Fibroblast of skin of right biceps (primary cell): ENCODE measurements around the gene ZDHHC3.
A peak's percentile ranks its signal among the peaks of the same experiment; 100 is the strongest.

Source experiments
- DNase-seq: peaks from one replicate; pipeline ENCODE4 v3.0.0-alpha.2; 2013

Gene ZDHHC3

GRCh38 chr3:44976002-44976815 lies at the start of gene ZDHHC3, which contains the start of gene EXOSC7:
Gene ZDHHC3 (minus strand): TSS chr3:44976174. CDS start chr3:44959436, 16,738 bp downstream.
Gene EXOSC7 (plus strand): TSS chr3:44976244. CDS start chr3:44976278, 34 bp downstream.
- peak; percentile 87 for DNase-seq

GRCh38 chr3:45024542-45025255 lies 48.7 kb upstream of the ZDHHC3 start:
- DNase-seq: no peak

- DNase-seq: no peak
These were observed 47.7 kb upstream of the ZDHHC3 start for GRCh38 chr3:45023675-45024074.

GRCh38 chr3:45021524-45022297 lies 45.7 kb upstream of the ZDHHC3 start:
- no peak for DNase-seq

- DNase-seq: no peak
These were observed 44.6 kb upstream of the ZDHHC3 start for GRCh38 chr3:45020534-45020933.

- DNase-seq: no peak
These were observed 41.8 kb upstream of the ZDHHC3 start for GRCh38 chr3:45017821-45018220.

GRCh38 chr3:45016916-45017315 lies 40.9 kb upstream of the ZDHHC3 start:
- DNase-seq: no peak

- DNase-seq: no peak
These were observed 36.6 kb upstream of the ZDHHC3 start for GRCh38 chr3:45012577-45012976.

GRCh38 chr3:45011756-45012508 lies 36.0 kb upstream of the ZDHHC3 start:
- peak; percentile 97 for DNase-seq

- peak; percentile 91 for DNase-seq
These were observed 34.9 kb upstream of the ZDHHC3 start for GRCh38 chr3:45010811-45011333.

GRCh38 chr3:45009868-45010267 lies 33.9 kb upstream of the ZDHHC3 start:
- no peak for DNase-seq

GRCh38 chr3:45008117-45008516 lies 32.1 kb upstream of the ZDHHC3 start:
- DNase-seq: peak; percentile 54

- DNase-seq: no peak
These were observed 31.1 kb upstream of the ZDHHC3 start for GRCh38 chr3:45007091-45007490.

GRCh38 chr3:45003859-45004258 lies 27.9 kb upstream of the ZDHHC3 start:
- DNase-seq: no peak

- DNase-seq: no peak
These were observed 27.4 kb upstream of the ZDHHC3 start for GRCh38 chr3:45003406-45003805.

GRCh38 chr3:45002720-45003119 lies 26.7 kb upstream of the ZDHHC3 start:
- DNase-seq: no peak

GRCh38 chr3:45002139-45002660 lies 26.2 kb upstream of the ZDHHC3 start:
- DNase-seq: no peak

GRCh38 chr3:45001738-45002137 lies 25.8 kb upstream of the ZDHHC3 start:
- DNase-seq: no peak

- no peak for DNase-seq
These were observed 24.8 kb upstream of the ZDHHC3 start for GRCh38 chr3:45000823-45001222.

GRCh38 chr3:44999782-45000181 lies 23.8 kb upstream of the ZDHHC3 start:
- no peak for DNase-seq

- no peak for DNase-seq
These were observed 20.6 kb upstream of the ZDHHC3 start for GRCh38 chr3:44996556-44996969.
